K562 (cell line): ENCODE results near the gene FAM50B. TPM values are rescaled to one million over a fixed set of nuclear protein-coding genes. Genes with fewer than 3 reads are reported as not detected.

Experiments used
- ATAC-seq: fragments of 200-7000 bp; cut with Tn5 transposase; 3 replicates; pipeline ENCODE4 v1.9.1; 2020; ENCODE audit warnings: moderate library complexity
- BruUV-seq: library from RNA; stranded (reverse); fragments of 400-500 nt; replicated peaks from 2 replicates; lab custom pipeline; 2021; lab: Mats Ljungman, UMichigan
- CTCF ChIA-PET: fragments of 300-600 bp; formaldehyde crosslinking; extraction: SDS; loops from one replicate; lab custom pipeline; 2021; ENCODE audit warnings: low intra/inter-chr PET ratio; lab: Yijun Ruan, JAX
- POLR2A ChIA-PET: fragments of 300-600, 350-650 bp; sonication (Branson Sonifier 250); formaldehyde crosslinking; extraction: SDS; loops from one replicate; lab custom pipeline; 2021; ENCODE audit warnings: antibody characterized with exemption, inconsistent platforms; lab: Yijun Ruan, JAX
- DNase-seq, 4 experiments: peaks; one replicate each; pipeline versions ENCODE4 v3.0.0 to v3.0.0-alpha.2; 2011 to 2018; ENCODE audit warnings: low spot score in 3 of 4, mixed read lengths in 3 of 4; ENCODE audit errors: extremely low read depth in 1 of 4
- FAIRE-seq: peaks from 2 replicates; lab custom pipeline; 2011; peaks lifted over from hg19 to GRCh38; lab: Jason Lieb, UNC
- H2AFZ ChIP-seq: 2 replicates; pipeline ENCODE4 v1.6.0; 2011; ENCODE audit warnings: low read depth, low read length, control low read depth, inconsistent platforms
- H3K27ac ChIP-seq: fragments of 200-600 bp; 3 replicates; pipeline ENCODE4 v1.8.0; 2011; ENCODE audit warnings: low read depth, mild to moderate bottlenecking, control low read depth, inconsistent platforms, low read length, moderate library complexity, mixed read lengths; ENCODE audit errors: extremely low read depth
- H3K27me3 ChIP-seq, 2 experiments: fragments of 300-600 bp in 1 of 2; 2 replicates in 1 of 2; 3 replicates in 1 of 2; pipeline versions ENCODE4 v1.6.0 to v1.8.0; 2011; ENCODE audit warnings: inconsistent platforms in 2 of 2, low read length in 2 of 2, mild to moderate bottlenecking in 1 of 2, mixed read lengths in 1 of 2, moderate library complexity in 1 of 2; ENCODE audit not compliant: control insufficient read depth in 2 of 2, insufficient read depth in 2 of 2
- H3K36me3 ChIP-seq: fragments of 300-600 bp; 3 replicates; pipeline ENCODE4 v1.8.0; 2011; ENCODE audit warnings: mild to moderate bottlenecking, low read length, inconsistent platforms; ENCODE audit not compliant: control insufficient read depth, insufficient read depth
- H3K4me1 ChIP-seq, 2 experiments: fragments of 200-600 bp in 1 of 2; replicated peaks in 1 of 2; 2 replicates in 1 of 2; 3 replicates in 1 of 2; pipeline versions ENCODE4 v1.5.1 to v1.8.0; 2011; ENCODE audit warnings: inconsistent platforms in 2 of 2, low read length in 2 of 2, mild to moderate bottlenecking in 1 of 2, mixed read lengths in 1 of 2, moderate library complexity in 1 of 2; ENCODE audit not compliant: control insufficient read depth in 2 of 2, insufficient read depth in 2 of 2
- H3K4me2 ChIP-seq: 2 replicates; pipeline ENCODE4 v1.6.1; 2011; ENCODE audit warnings: low read length, control low read depth, inconsistent platforms, mixed read lengths; ENCODE audit not compliant: insufficient read depth
- H3K4me3 ChIP-seq: fragments of 200-600 bp; sonication (generic), shearing (Covaris generic); 2 replicates; pipeline ENCODE4 v1.5.1; 2016; ENCODE audit warnings: control low read depth, inconsistent platforms
- H3K79me2 ChIP-seq: fragments of 200-600 bp; 3 replicates; pipeline ENCODE4 v1.8.0; 2011; ENCODE audit warnings: low read length, inconsistent platforms; ENCODE audit not compliant: control insufficient read depth, insufficient read depth
- H3K9ac ChIP-seq, 2 experiments: 2 replicates each; pipeline versions ENCODE4 v1.6.0 to v1.6.1; 2011; ENCODE audit warnings: low read depth in 2 of 2, low read length in 2 of 2, control low read depth in 1 of 2, inconsistent platforms in 1 of 2, mild to moderate bottlenecking in 1 of 2, mixed read lengths in 1 of 2; ENCODE audit not compliant: insufficient read depth in 1 of 2
- H3K9me1 ChIP-seq: one replicate; pipeline ENCODE4 v1.6.0; 2011; ENCODE audit warnings: inconsistent platforms, mild to moderate bottlenecking, low read length, moderate library complexity; ENCODE audit not compliant: control insufficient read depth, insufficient read depth
- H3K9me3 ChIP-seq: replicated peaks from 2 replicates; pipeline ENCODE4 v1.5.1; 2011; ENCODE audit warnings: low read depth, low read length, inconsistent platforms; ENCODE audit not compliant: control insufficient read depth, insufficient read depth
- H4K20me1 ChIP-seq: replicated peaks from 2 replicates; pipeline ENCODE4 v1.6.1; 2011; ENCODE audit warnings: low read length, inconsistent platforms, mixed read lengths; ENCODE audit not compliant: control insufficient read depth, insufficient read depth
- ARID1B ChIP-seq: fragments of 450-650 bp; IDR thresholded peaks from 2 replicates; pipeline ENCODE4 v1.6.1; 2016; ENCODE audit warnings: antibody characterized with exemption, mild to moderate bottlenecking, inconsistent platforms
- BCOR ChIP-seq: fragments of 450-650 bp; IDR thresholded peaks from 2 replicates; pipeline ENCODE4 v1.6.1; 2016
- ELK1 ChIP-seq: sonication (generic); formaldehyde crosslinking; IDR thresholded peaks from 2 replicates; pipeline ENCODE4 v1.8.1; 2022; ENCODE audit warnings: missing genetic modification reagents
- FOXA1 ChIP-seq: fragments of 450-650 bp; IDR thresholded peaks from 2 replicates; pipeline ENCODE4 v1.6.1; 2016; ENCODE audit warnings: mild to moderate bottlenecking, borderline replicate concordance
- MAFK ChIP-seq: IDR thresholded peaks from 2 replicates; pipeline ENCODE4 v1.6.1; 2011; ENCODE audit warnings: low read length, improper control_type of control experiment
- NEUROD1 ChIP-seq: fragments of 150-350 bp; IDR thresholded peaks from 2 replicates; pipeline ENCODE4 v1.6.1; 2014; ENCODE audit warnings: borderline replicate concordance, low read length, low read depth; ENCODE audit not compliant: partially characterized antibody
- SAP30 ChIP-seq: fragments of 200-600 bp; sonication (generic); IDR thresholded peaks from 2 replicates; pipeline ENCODE4 v1.6.1; 2012; ENCODE audit warnings: borderline replicate concordance, low read depth, mild to moderate bottlenecking, moderate library complexity, low read length, control low read depth, inconsistent platforms; ENCODE audit not compliant: insufficient read depth, poor library complexity, severe bottlenecking
- SNRNP70 ChIP-seq: fragments of 200-400 bp; formaldehyde crosslinking; optimal IDR thresholded peaks from 2 replicates; pipeline ENCODE3; 2017; ENCODE audit warnings: low read depth, low read length
- TCFL5 ChIP-seq: fragments of 250-450 bp; sonication (Bioruptor Pico); conservative IDR thresholded peaks from 2 replicates; pipeline ENCODE4 v1.6.1; 2021; ENCODE audit warnings: mild to moderate bottlenecking, moderate library complexity, matching md5 sums
- ZNF589 ChIP-seq: fragments of 200-800 bp; sonication (Bioruptor generic); IDR thresholded peaks from 2 replicates; pipeline ENCODE4 v1.6.1; 2016; ENCODE audit warnings: low read depth, missing genetic modification characterization, missing compliant biosample characterization
- ZNF695 ChIP-seq: fragments of 450-650 bp; formaldehyde crosslinking; IDR thresholded peaks from 2 replicates; pipeline ENCODE4 v1.4.0; 2020; ENCODE audit warnings: mild to moderate bottlenecking, moderate library complexity
- WGBS: fragments of 100-300 bp; shearing (Covaris generic); methylation state at CpG from one replicate; pipeline ENCODE4 v1.1.6; 2016; ENCODE audit warnings: low coverage, mixed read lengths; ENCODE audit not compliant: insufficient coverage; ENCODE audit errors: missing lambda C conversion rate; 5-methylcytosine and 5-hydroxymethylcytosine counted together
- in situ Hi-C: fragments of 300-500 bp; cut with MboI; formaldehyde crosslinking; loops from 4 replicates; pipeline ENCODE4 v1.15.0; 2018; ENCODE audit warnings: inconsistent platforms, mixed read lengths
- intact Hi-C: fragments of 100-400 bp; cut with micrococcal nuclease; formaldehyde crosslinking; loops from 2 replicates; pipeline ENCODE4 v1.14.2; 2022
- polyA plus RNA-seq, 8 experiments: library from polyadenylated mRNA; depleted of rRNA in 4 of 8; stranded (reverse) in 5 of 8; unstranded in 3 of 8; fragments of >200 nt; fragmentation: Nextera tagmentation in 2 of 8; fragmentation: Illumina TruSeq in 1 of 8; extraction: Ambion mirVana in 2 of 8; extraction: Trizol in 1 of 8; gene quantifications; 2 replicates each; pipeline versions ENCODE4 v1.2.1 to v1.2.3, GENCODE V29; 2011 to 2014; ENCODE audit warnings: inconsistent platforms in 1 of 8, missing spikeins in 1 of 8
- total RNA-seq, 7 experiments: library from RNA; depleted of rRNA in 6 of 7; stranded (reverse); fragments of >200 nt in 6 of 7; fragmentation: Illumina TruSeq in 2 of 7; extraction: Trizol in 2 of 7; gene quantifications; 2 replicates each; pipeline versions ENCODE4 v1.2.1 to v1.2.3, GENCODE V29; 2011 to 2021; ENCODE audit warnings: low replicate concordance in 1 of 7
- TF ChIP-seq, protein P1 (sequence below): fragments of 450-650 bp; IDR thresholded peaks from 2 replicates; pipeline ENCODE4 v1.6.1; 2016; ENCODE audit warnings: missing biosample characterization, missing genetic modification characterization
- TF ChIP-seq, protein P2 (sequence below), 2 experiments: fragments of 450-650 bp in 1 of 2; sonication (generic) in 1 of 2; formaldehyde crosslinking; conservative IDR thresholded peaks; 2 replicates each; pipeline versions ENCODE4 v1.4.0 to v1.8.1; 2020 to 2022; ENCODE audit warnings: mild to moderate bottlenecking in 1 of 2, missing genetic modification reagents in 1 of 2

Gene FAM50B
- total and polyA plus RNA-seq, 9 of the 15 experiments (the other 6 are each of a cell fraction or from before 2014, with no cell fraction given), result 0.09 to 0.16 (median 0.13) TPM; not detected in 6

DNA sequence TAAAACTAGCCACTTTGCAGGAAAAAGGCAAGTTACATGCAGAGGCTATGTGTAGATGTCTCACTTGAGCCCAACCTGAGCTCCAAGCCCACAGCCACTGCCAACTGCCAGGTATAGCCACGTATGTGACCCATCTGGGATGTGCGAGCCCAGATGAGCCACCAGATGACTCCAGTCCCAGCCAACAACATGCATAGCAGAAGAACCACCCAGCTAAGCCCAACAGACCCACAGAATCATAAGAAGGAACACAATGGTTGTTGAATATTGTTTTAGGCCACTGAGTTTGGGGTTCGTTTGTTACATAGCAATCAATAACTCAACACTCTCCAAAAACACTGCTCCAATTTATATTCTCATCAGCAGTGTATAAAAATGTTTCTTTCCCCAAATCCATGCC lies 16.3 kb downstream of the FAM50B start:
- BruUV-seq, result no TSS peak
- H3K9me1 ChIP-seq, result no peaks in the 10 kb centered on the region
- H3K36me3 ChIP-seq, result no peaks in the 10 kb centered on the region
- H4K20me1 ChIP-seq, result peaks cover 10% of the 10 kb centered on the region; the same call in 1 of the 2 replicates
- no peak for DNase-seq
- H3K27ac ChIP-seq, result no peak overlapping the region
- TF ChIP-seq ZNF589 (CRISPR knock-in tag), result no peak
- no peak for TF ChIP-seq SAP30
- TF ChIP-seq ZNF695 (CRISPR knock-in tag), result no peak
- TF ChIP-seq FOXA1, result no peak
- TF ChIP-seq NEUROD1, result no peak
- no peak for TF ChIP-seq ARID1B
- no peak for TF ChIP-seq SNRNP70
- TF ChIP-seq, protein P1, sequence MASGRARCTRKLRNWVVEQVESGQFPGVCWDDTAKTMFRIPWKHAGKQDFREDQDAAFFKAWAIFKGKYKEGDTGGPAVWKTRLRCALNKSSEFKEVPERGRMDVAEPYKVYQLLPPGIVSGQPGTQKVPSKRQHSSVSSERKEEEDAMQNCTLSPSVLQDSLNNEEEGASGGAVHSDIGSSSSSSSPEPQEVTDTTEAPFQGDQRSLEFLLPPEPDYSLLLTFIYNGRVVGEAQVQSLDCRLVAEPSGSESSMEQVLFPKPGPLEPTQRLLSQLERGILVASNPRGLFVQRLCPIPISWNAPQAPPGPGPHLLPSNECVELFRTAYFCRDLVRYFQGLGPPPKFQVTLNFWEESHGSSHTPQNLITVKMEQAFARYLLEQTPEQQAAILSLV, result no peak
- TF ChIP-seq BCOR, result no peak
- TF ChIP-seq TCFL5 (CRISPR knock-in tag), result no peak
- TF ChIP-seq, protein P2, sequence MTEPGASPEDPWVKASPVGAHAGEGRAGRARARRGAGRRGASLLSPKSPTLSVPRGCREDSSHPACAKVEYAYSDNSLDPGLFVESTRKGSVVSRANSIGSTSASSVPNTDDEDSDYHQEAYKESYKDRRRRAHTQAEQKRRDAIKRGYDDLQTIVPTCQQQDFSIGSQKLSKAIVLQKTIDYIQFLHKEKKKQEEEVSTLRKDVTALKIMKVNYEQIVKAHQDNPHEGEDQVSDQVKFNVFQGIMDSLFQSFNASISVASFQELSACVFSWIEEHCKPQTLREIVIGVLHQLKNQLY (CRISPR knock-in tag; conservative IDR thresholded peaks at IDR 0.05), result no peak
- no peak for TF ChIP-seq ELK1 (CRISPR knock-in tag)
- TF ChIP-seq MAFK, result no peak
- TF ChIP-seq, all 486 proteins: peak for 0
- H3K4me1 ChIP-seq, result no peaks in the 10 kb centered on the region
- CTCF ChIA-PET, result no interaction called here
- 2% methylated on average over 3 of the region's 3 CpGs for WGBS
- no peak overlapping the region for H3K4me3 ChIP-seq
- H2AFZ ChIP-seq, result no peak overlapping the region
- H3K79me2 ChIP-seq, result no peaks in the 10 kb centered on the region
- intact Hi-C loops (no loop called here), in situ Hi-C loops (no loop called here)
- POLR2A ChIA-PET, result interaction anchor here (1.0 kb wide), 1 partner anchor 19 kb away, joined by 3 read pairs; no protein-coding TSS in a partner anchor
- H3K4me2 ChIP-seq, result no peak overlapping the region
- no peaks in the 10 kb centered on the region; the same call in 1 of the 2 replicates for H3K9me3 ChIP-seq
- FAIRE-seq (no peak), ATAC-seq (no peak)
- H3K27me3 ChIP-seq, result peaks cover 43 to 48% of the 10 kb centered on the region in 2 experiments
- H3K9ac ChIP-seq, result no peak overlapping the region
